ENCODE data around the gene TEX2. TPM values are rescaled to one million over a fixed set of nuclear protein-coding genes. Genes with fewer than 3 reads are reported as not detected.
"Not testable (repeated sequence)": the region's sequence is repeated elsewhere in the genome, so short reads cannot be mapped to it uniquely, and the experiment has no call there.

TEX2 gene
- total RNA-seq, 2 experiments from 2014 or later = 14.0 to 14.5 TPM

DNA sequence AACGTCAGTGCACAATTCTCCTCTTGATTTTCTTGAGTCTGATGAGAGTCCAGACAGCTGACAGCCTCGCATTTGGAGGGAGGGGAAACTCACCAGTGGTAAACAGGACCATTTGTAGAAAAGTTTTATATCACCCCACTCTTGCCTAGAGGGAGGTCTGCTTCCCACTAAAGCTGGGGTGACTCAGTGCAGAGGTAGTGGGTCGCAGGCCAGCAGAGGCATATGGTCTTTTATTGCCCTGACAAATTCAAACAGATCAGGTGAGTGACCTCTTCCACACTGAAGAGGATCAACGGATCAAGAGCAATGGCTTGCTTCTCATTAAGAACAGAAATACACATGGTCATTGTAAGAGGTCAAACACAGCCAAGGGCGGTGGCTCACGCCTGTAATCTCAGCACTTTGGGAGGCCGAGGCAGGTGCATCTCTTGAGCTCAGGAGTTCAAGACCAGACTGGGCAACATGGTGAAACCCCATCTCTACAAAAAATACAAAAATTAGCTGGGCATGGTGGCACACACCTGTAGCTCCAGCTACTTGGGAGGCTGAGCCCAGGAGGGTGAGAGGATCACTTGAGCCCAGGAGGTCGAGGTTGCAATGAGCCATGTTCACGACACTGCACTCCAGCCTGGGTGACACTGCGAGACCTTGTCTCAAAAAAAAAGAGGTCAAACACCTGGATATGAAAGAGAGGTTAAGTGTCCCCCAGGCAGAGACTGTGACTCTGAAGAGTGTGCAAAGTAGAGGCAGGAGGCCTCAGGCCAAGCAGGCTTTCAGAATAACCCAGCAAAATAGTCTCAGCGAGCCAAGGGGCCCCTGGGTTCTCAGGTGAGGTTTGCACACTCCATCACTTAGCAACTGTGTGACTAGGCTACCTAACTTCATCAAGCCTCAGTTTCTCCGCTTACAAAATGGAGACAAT is 76.6 kb downstream of the TEX2 start:
- Mint-ChIP-seq H3K4me1 (ENCODE audit: low read depth) (peaks cover 10% of the 10 kb centered on the region), H3K27me3 (no peaks in the 10 kb centered on the region), H3K36me3 (ENCODE audit: low read depth) (peaks cover 12% of the 10 kb centered on the region), H3K9me3 (no peaks in the 10 kb centered on the region), H3K27ac (no peak overlapping the region), H3K4me3 (no peak overlapping the region)
- intact Hi-C loops (cut with micrococcal nuclease) = no loop called here
- ChIA-PET POLR2A (no interaction called here), CTCF (interaction anchor here (1.1 kb wide), 1 partner anchor 120 kb away, joined by 3 read pairs; no protein-coding TSS in a partner anchor)
- ATAC-seq (no peak), DNase-seq (no peak)
- TF ChIP-seq, protein P1, sequence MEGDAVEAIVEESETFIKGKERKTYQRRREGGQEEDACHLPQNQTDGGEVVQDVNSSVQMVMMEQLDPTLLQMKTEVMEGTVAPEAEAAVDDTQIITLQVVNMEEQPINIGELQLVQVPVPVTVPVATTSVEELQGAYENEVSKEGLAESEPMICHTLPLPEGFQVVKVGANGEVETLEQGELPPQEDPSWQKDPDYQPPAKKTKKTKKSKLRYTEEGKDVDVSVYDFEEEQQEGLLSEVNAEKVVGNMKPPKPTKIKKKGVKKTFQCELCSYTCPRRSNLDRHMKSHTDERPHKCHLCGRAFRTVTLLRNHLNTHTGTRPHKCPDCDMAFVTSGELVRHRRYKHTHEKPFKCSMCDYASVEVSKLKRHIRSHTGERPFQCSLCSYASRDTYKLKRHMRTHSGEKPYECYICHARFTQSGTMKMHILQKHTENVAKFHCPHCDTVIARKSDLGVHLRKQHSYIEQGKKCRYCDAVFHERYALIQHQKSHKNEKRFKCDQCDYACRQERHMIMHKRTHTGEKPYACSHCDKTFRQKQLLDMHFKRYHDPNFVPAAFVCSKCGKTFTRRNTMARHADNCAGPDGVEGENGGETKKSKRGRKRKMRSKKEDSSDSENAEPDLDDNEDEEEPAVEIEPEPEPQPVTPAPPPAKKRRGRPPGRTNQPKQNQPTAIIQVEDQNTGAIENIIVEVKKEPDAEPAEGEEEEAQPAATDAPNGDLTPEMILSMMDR (IDR thresholded peaks at IDR 0.05) = no peak

- POLR2A ChIA-PET; DNase-seq; H3K27ac Mint-ChIP-seq; H3K27me3 Mint-ChIP-seq; CTCF ChIA-PET; intact Hi-C loops (cut with micrococcal nuclease); ATAC-seq; H3K4me3 Mint-ChIP-seq; H3K9me3 Mint-ChIP-seq: not testable (repeated sequence)
- Mint-ChIP-seq H3K36me3 (ENCODE audit: low read depth) (peaks cover 13% of the 10 kb centered on the region), H3K4me1 (ENCODE audit: low read depth) (peaks cover 10% of the 10 kb centered on the region)
These were observed 77.5 kb downstream of the TEX2 start for GRCh38 chr17:64185557-64185956.

- ATAC-seq (no peak), DNase-seq (no peak)
- no peak overlapping the region for H3K27ac Mint-ChIP-seq
- H3K27me3 Mint-ChIP-seq = no peaks in the 10 kb centered on the region
- intact Hi-C loops (cut with micrococcal nuclease) = no loop called here
- H3K36me3 Mint-ChIP-seq (ENCODE audit: low read depth) = peaks cover 13% of the 10 kb centered on the region
- H3K9me3 Mint-ChIP-seq = no peaks in the 10 kb centered on the region
- CTCF ChIA-PET = interaction anchor here (1.2 kb wide), 1 partner anchor 51 kb away, joined by 4 read pairs; no protein-coding TSS in a partner anchor
- H3K4me3 Mint-ChIP-seq = no peak overlapping the region
- POLR2A ChIA-PET = no interaction called here
- peaks cover 10% of the 10 kb centered on the region for H3K4me1 Mint-ChIP-seq (ENCODE audit: low read depth)
- TF ChIP-seq, protein P1 (IDR thresholded peaks at IDR 0.05) = no peak
These were observed 78.0 kb downstream of the TEX2 start for GRCh38 chr17:64185101-64185500.

- DNase-seq (peak; percentile 64), ATAC-seq (peak; percentile 80)
- ChIA-PET POLR2A (no interaction called here), CTCF (interaction anchor here (0.8 kb wide), 1 partner anchor 108 kb away, joined by 3 read pairs; no protein-coding TSS in a partner anchor)
- H3K27me3 Mint-ChIP-seq = no peaks in the 10 kb centered on the region
- TF ChIP-seq, protein P1 (IDR thresholded peaks at IDR 0.05) = no peak
- no peak overlapping the region for H3K4me3 Mint-ChIP-seq
- H3K27ac Mint-ChIP-seq = no peak overlapping the region
- peaks cover 10% of the 10 kb centered on the region for H3K4me1 Mint-ChIP-seq (ENCODE audit: low read depth)
- no peaks in the 10 kb centered on the region for H3K9me3 Mint-ChIP-seq
- peaks cover 24% of the 10 kb centered on the region for H3K36me3 Mint-ChIP-seq (ENCODE audit: low read depth)
- intact Hi-C loops (cut with micrococcal nuclease) = no loop called here
These were observed 79.2 kb downstream of the TEX2 start for GRCh38 chr17:64183815-64184214.

- no peak overlapping the region for H3K27ac Mint-ChIP-seq
- peaks cover 10% of the 10 kb centered on the region for H3K4me1 Mint-ChIP-seq (ENCODE audit: low read depth)
- intact Hi-C loops (cut with micrococcal nuclease) = no loop called here
- POLR2A ChIA-PET = no interaction called here
- H3K27me3 Mint-ChIP-seq = no peaks in the 10 kb centered on the region
- ATAC-seq (no peak), DNase-seq (no peak)
- no peaks in the 10 kb centered on the region for H3K9me3 Mint-ChIP-seq
- CTCF ChIA-PET = no interaction called here
- TF ChIP-seq, protein P1 (IDR thresholded peaks at IDR 0.05) = no peak
- no peak overlapping the region for H3K4me3 Mint-ChIP-seq
- peaks cover 24% of the 10 kb centered on the region for H3K36me3 Mint-ChIP-seq (ENCODE audit: low read depth)
These were observed 80.6 kb downstream of the TEX2 start for GRCh38 chr17:64182325-64183012.
